ENCODE data around the gene UGT2B17.

UGT2B17 gene

GRCh38 chr4:68592673-68593072 is 16.6 kb upstream of the UGT2B17 start:
- Histone ChIP-seq H4K20me1 (ENCODE audit: insufficient read depth, low read length) (no peaks in the 10 kb centered on the region), H3K79me2 (ENCODE audit: insufficient read depth, low read length) (no peaks in the 10 kb centered on the region), H3K36me3 (ENCODE audit: insufficient read depth, low read length) (no peaks in the 10 kb centered on the region), H3K9me3 (ENCODE audit: insufficient read depth, low read length, severe bottlenecking) (no peaks in the 10 kb centered on the region), H3K9ac (ENCODE audit: low read depth, low read length) (no peak overlapping the region), H3K27me3 (ENCODE audit: insufficient read depth, low read length, poor library complexity) (no peaks in the 10 kb centered on the region), H3K4me1 (ENCODE audit: insufficient read depth, low read length) (no peaks in the 10 kb centered on the region), H3K4me3 (ENCODE audit: low read depth in 1 of 2, low read length in 2 of 2) (no peak overlapping the region), H2AFZ (ENCODE audit: low read depth, low read length) (no peak overlapping the region), H3K27ac (ENCODE audit: low read length) (no peak overlapping the region), H3K4me2 (ENCODE audit: insufficient read depth, low read length) (no peak overlapping the region)
- no peak for ATAC-seq (ENCODE audit: insufficient read depth, low read depth)
- no peak for DNase-seq
- TF ChIP-seq, protein P1, sequence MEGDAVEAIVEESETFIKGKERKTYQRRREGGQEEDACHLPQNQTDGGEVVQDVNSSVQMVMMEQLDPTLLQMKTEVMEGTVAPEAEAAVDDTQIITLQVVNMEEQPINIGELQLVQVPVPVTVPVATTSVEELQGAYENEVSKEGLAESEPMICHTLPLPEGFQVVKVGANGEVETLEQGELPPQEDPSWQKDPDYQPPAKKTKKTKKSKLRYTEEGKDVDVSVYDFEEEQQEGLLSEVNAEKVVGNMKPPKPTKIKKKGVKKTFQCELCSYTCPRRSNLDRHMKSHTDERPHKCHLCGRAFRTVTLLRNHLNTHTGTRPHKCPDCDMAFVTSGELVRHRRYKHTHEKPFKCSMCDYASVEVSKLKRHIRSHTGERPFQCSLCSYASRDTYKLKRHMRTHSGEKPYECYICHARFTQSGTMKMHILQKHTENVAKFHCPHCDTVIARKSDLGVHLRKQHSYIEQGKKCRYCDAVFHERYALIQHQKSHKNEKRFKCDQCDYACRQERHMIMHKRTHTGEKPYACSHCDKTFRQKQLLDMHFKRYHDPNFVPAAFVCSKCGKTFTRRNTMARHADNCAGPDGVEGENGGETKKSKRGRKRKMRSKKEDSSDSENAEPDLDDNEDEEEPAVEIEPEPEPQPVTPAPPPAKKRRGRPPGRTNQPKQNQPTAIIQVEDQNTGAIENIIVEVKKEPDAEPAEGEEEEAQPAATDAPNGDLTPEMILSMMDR (IDR thresholded peaks at IDR 0.05; ENCODE audit: borderline replicate concordance, extremely low read depth, low read length, poor library complexity, severe bottlenecking), result no peak
- TF ChIP-seq EZH2 (IDR thresholded peaks at IDR 0.05; ENCODE audit: borderline replicate concordance, low read depth, low read length, severe bottlenecking), result no peak

DNA sequence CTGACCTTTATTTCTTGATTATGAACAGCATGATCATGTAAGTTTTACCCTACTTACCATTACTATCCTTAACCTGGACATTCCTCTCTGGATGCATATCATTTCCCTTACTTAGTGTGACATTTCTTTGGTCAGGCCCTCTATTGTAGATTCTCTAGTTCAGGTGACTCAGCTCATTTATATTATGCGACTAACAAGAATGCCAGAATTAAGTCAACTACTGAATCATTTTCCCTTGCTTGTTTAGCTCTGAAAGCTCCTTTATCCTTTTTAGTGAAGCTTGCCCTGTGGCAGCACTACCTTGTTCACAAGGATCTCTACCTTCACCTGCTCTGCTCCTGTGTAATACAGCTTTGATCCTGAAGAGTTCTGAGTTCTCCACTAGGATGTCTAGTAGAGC is 15.1 kb upstream of the UGT2B17 start:
- no peak for TF ChIP-seq EZH2 (IDR thresholded peaks at IDR 0.05; ENCODE audit: borderline replicate concordance, low read depth, low read length, severe bottlenecking)
- TF ChIP-seq, protein P1 (IDR thresholded peaks at IDR 0.05; ENCODE audit: borderline replicate concordance, extremely low read depth, low read length, poor library complexity, severe bottlenecking), result no peak
- ATAC-seq (ENCODE audit: insufficient read depth, low read depth), result no peak

GRCh38 chr4:68589790-68590189 is 13.7 kb upstream of the UGT2B17 start:
- H3K27ac ChIP-seq (ENCODE audit: low read length), result no peak overlapping the region
- H3K4me1 ChIP-seq (ENCODE audit: insufficient read depth, low read length), result no peaks in the 10 kb centered on the region
- ATAC-seq (ENCODE audit: insufficient read depth, low read depth) (no peak), DNase-seq (no peak)
- no peak overlapping the region for H3K4me3 ChIP-seq (ENCODE audit: low read depth in 1 of 2, low read length in 2 of 2)
- TF ChIP-seq, protein P1 (IDR thresholded peaks at IDR 0.05; ENCODE audit: borderline replicate concordance, extremely low read depth, low read length, poor library complexity, severe bottlenecking), result no peak
- TF ChIP-seq EZH2 (IDR thresholded peaks at IDR 0.05; ENCODE audit: borderline replicate concordance, low read depth, low read length, severe bottlenecking), result no peak
- no peaks in the 10 kb centered on the region for H4K20me1 ChIP-seq (ENCODE audit: insufficient read depth, low read length)
- H2AFZ ChIP-seq (ENCODE audit: low read depth, low read length), result no peak overlapping the region
- H3K27me3 ChIP-seq (ENCODE audit: insufficient read depth, low read length, poor library complexity), result no peaks in the 10 kb centered on the region
- H3K4me2 ChIP-seq (ENCODE audit: insufficient read depth, low read length), result no peak overlapping the region
- H3K36me3 ChIP-seq (ENCODE audit: insufficient read depth, low read length), result no peaks in the 10 kb centered on the region
- H3K79me2 ChIP-seq (ENCODE audit: insufficient read depth, low read length), result no peaks in the 10 kb centered on the region
- no peaks in the 10 kb centered on the region for H3K9me3 ChIP-seq (ENCODE audit: insufficient read depth, low read length, severe bottlenecking)
- no peak overlapping the region for H3K9ac ChIP-seq (ENCODE audit: low read depth, low read length)

More for the DNA sequence above, 15.1 kb upstream of the UGT2B17 start:
- Histone ChIP-seq H3K36me3 (ENCODE audit: insufficient read depth, low read length) (no peaks in the 10 kb centered on the region), H3K27me3 (ENCODE audit: insufficient read depth, low read length, poor library complexity) (no peaks in the 10 kb centered on the region), H3K9me3 (ENCODE audit: insufficient read depth, low read length, severe bottlenecking) (no peaks in the 10 kb centered on the region), H3K79me2 (ENCODE audit: insufficient read depth, low read length) (no peaks in the 10 kb centered on the region), H3K4me1 (ENCODE audit: insufficient read depth, low read length) (no peaks in the 10 kb centered on the region), H3K9ac (ENCODE audit: low read depth, low read length) (no peak overlapping the region), H3K4me2 (ENCODE audit: insufficient read depth, low read length) (no peak overlapping the region), H3K4me3 (ENCODE audit: low read depth in 1 of 2, low read length in 2 of 2) (no peak overlapping the region), H4K20me1 (ENCODE audit: insufficient read depth, low read length) (no peaks in the 10 kb centered on the region), H3K27ac (ENCODE audit: low read length) (no peak overlapping the region), H2AFZ (ENCODE audit: low read depth, low read length) (no peak overlapping the region)
- DNase-seq, result no peak

GRCh38 chr4:68582339-68582717 is 6.2 kb upstream of the UGT2B17 start:
- H3K4me3 ChIP-seq (ENCODE audit: low read depth in 1 of 2, low read length in 2 of 2), result no peak overlapping the region
- H2AFZ ChIP-seq (ENCODE audit: low read depth, low read length), result no peak overlapping the region
- no peak for TF ChIP-seq EZH2 (IDR thresholded peaks at IDR 0.05; ENCODE audit: borderline replicate concordance, low read depth, low read length, severe bottlenecking)
- TF ChIP-seq, protein P1 (IDR thresholded peaks at IDR 0.05; ENCODE audit: borderline replicate concordance, extremely low read depth, low read length, poor library complexity, severe bottlenecking), result no peak
- H4K20me1 ChIP-seq (ENCODE audit: insufficient read depth, low read length), result no peaks in the 10 kb centered on the region
- H3K4me2 ChIP-seq (ENCODE audit: insufficient read depth, low read length), result no peak overlapping the region
- no peaks in the 10 kb centered on the region for H3K27me3 ChIP-seq (ENCODE audit: insufficient read depth, low read length, poor library complexity)
- no peak overlapping the region for H3K9ac ChIP-seq (ENCODE audit: low read depth, low read length)
- H3K36me3 ChIP-seq (ENCODE audit: insufficient read depth, low read length), result no peaks in the 10 kb centered on the region
- DNase-seq, result no peak
- H3K4me1 ChIP-seq (ENCODE audit: insufficient read depth, low read length), result no peaks in the 10 kb centered on the region
- no peaks in the 10 kb centered on the region for H3K9me3 ChIP-seq (ENCODE audit: insufficient read depth, low read length, severe bottlenecking)
- ATAC-seq (ENCODE audit: insufficient read depth, low read depth), result no peak
- no peak overlapping the region for H3K27ac ChIP-seq (ENCODE audit: low read length)
- H3K79me2 ChIP-seq (ENCODE audit: insufficient read depth, low read length), result no peaks in the 10 kb centered on the region

Measured in DND-41 (cell line).